Globus pallidus (tissue), 1 donor: ENCODE results near the gene TNS2.
A peak's percentile ranks its signal among the peaks of the same experiment; 100 is the strongest.

Experiments
- DNase-seq: peaks from one replicate; pipeline ENCODE4 v3.0.0-alpha.2; 2015; ENCODE audit warnings: low spot score

TNS2 gene

GRCh38 chr12:53067993-53068770, 18.3 kb downstream of the TNS2 start:
- no peak for DNase-seq

GRCh38 chr12:53068811-53069585, 19.1 kb downstream of the TNS2 start:
- DNase-seq: no peak

- no peak for DNase-seq
Observed at GRCh38 chr12:53069621-53070410, 20.0 kb downstream of the TNS2 start.

GRCh38 chr12:53070877-53071492, 21.1 kb downstream of the TNS2 start:
- DNase-seq: no peak

- DNase-seq: no peak
Observed at GRCh38 chr12:53071591-53072551, 22.0 kb downstream of the TNS2 start.

GRCh38 chr12:53073881-53074280, 24.0 kb downstream of the TNS2 start:
- no peak for DNase-seq

GRCh38 chr12:53074283-53074998, 24.6 kb downstream of the TNS2 start:
- no peak for DNase-seq

- DNase-seq: no peak
Observed at GRCh38 chr12:53074999-53075370, 25.1 kb downstream of the TNS2 start.

GRCh38 chr12:53076461-53076860, 26.6 kb downstream of the TNS2 start:
- no peak for DNase-seq

GRCh38 chr12:53077030-53077429, 27.2 kb downstream of the TNS2 start:
- no peak for DNase-seq

- DNase-seq: no peak
Observed at GRCh38 chr12:53078425-53079225, 28.8 kb downstream of the TNS2 start.

- peak; percentile 96 for DNase-seq
Observed at GRCh38 chr12:53079226-53080117, 29.6 kb downstream of the TNS2 start, which contains the start of gene SPRYD3. Gene SPRYD3 (minus strand): TSS chr12:53079390. CDS start chr12:53079333, 57 bp downstream.

- no peak for DNase-seq
Observed at GRCh38 chr12:53082637-53083175, 32.8 kb downstream of the TNS2 start.

- no peak for DNase-seq
Observed at GRCh38 chr12:53086361-53086760, 36.5 kb downstream of the TNS2 start.

GRCh38 chr12:53090105-53090504, 40.2 kb downstream of the TNS2 start:
- no peak for DNase-seq

GRCh38 chr12:53090554-53090953, 40.7 kb downstream of the TNS2 start:
- no peak for DNase-seq

- DNase-seq: no peak
Observed at GRCh38 chr12:53091756-53092155, 41.9 kb downstream of the TNS2 start.

- DNase-seq: no peak
Observed at GRCh38 chr12:53093777-53094393, 44.0 kb downstream of the TNS2 start.
